IMR-90 (cell line): ENCODE results near the gene GRAMD1A. TPM values are rescaled to one million over a fixed set of nuclear protein-coding genes. Genes with fewer than 3 reads are reported as not detected.

Source experiments
- ATAC-seq: fragments of 200-7000 bp; cut with Tn5 transposase; 2 replicates; pipeline ENCODE4 v1.9.1; 2020; ENCODE audit warnings: low read depth, mild to moderate bottlenecking, moderate library complexity
- BruUV-seq: library from RNA; stranded (reverse); fragments of 400-500 nt; replicated peaks from 2 replicates; lab custom pipeline; 2021; lab: Mats Ljungman, UMichigan
- CTCF ChIA-PET: fragments of 300-600 bp; formaldehyde crosslinking; extraction: SDS; loops from one replicate; lab custom pipeline; 2021; ENCODE audit warnings: antibody characterized with exemption; lab: Yijun Ruan, JAX
- POLR2A ChIA-PET: fragments of 300-600 bp; sonication (Branson Sonifier 250); formaldehyde crosslinking; loops from one replicate; lab custom pipeline; 2022; ENCODE audit warnings: antibody characterized with exemption; ENCODE audit not compliant: unreplicated experiment; lab: Charles Lee
- DNase-seq: peaks from one replicate; pipeline ENCODE4 v3.0.0; 2013
- H2AFZ ChIP-seq: replicated peaks from 2 replicates; pipeline ENCODE3; 2013; ENCODE audit warnings: low read length, mild to moderate bottlenecking; ENCODE audit not compliant: poor library complexity
- H2AK5ac ChIP-seq: 2 replicates; pipeline ENCODE4 v1.6.1; 2013; ENCODE audit warnings: low read depth, low read length, inconsistent platforms
- H2AK9ac ChIP-seq: replicated peaks from 2 replicates; pipeline ENCODE3; 2013; ENCODE audit warnings: mild to moderate bottlenecking, low read depth, low read length, moderate library complexity; ENCODE audit not compliant: poor library complexity
- H2BK120ac ChIP-seq: 2 replicates; pipeline ENCODE4 v1.6.1; 2013; ENCODE audit warnings: low read depth, low read length, inconsistent platforms
- H2BK15ac ChIP-seq: 3 replicates; pipeline ENCODE4 v1.6.1; 2013; ENCODE audit warnings: low read depth, low read length, inconsistent platforms
- H2BK20ac ChIP-seq: 2 replicates; pipeline ENCODE4 v1.6.1; 2013; ENCODE audit warnings: low read depth, mild to moderate bottlenecking, inconsistent platforms, low read length, moderate library complexity
- H2BK5ac ChIP-seq: 2 replicates; pipeline ENCODE4 v1.6.1; 2013; ENCODE audit warnings: mild to moderate bottlenecking, low read depth, low read length, inconsistent platforms; ENCODE audit not compliant: poor library complexity, severe bottlenecking
- H3K14ac ChIP-seq: replicated peaks from 2 replicates; pipeline ENCODE4 v1.6.1; 2013; ENCODE audit warnings: low read depth, low read length, inconsistent platforms
- H3K18ac ChIP-seq: 2 replicates; pipeline ENCODE4 v1.6.1; 2013; ENCODE audit warnings: low read depth, low read length, control low read depth
- H3K23ac ChIP-seq: 2 replicates; pipeline ENCODE4 v1.6.1; 2013; ENCODE audit warnings: low read depth, low read length, inconsistent platforms
- H3K27ac ChIP-seq: 2 replicates; pipeline ENCODE4 v1.5.1; 2013; ENCODE audit warnings: mild to moderate bottlenecking, control low read depth, low read length; ENCODE audit not compliant: insufficient read depth
- H3K27me3 ChIP-seq: 2 replicates; pipeline ENCODE4 v1.6.1; 2013; ENCODE audit warnings: low read length; ENCODE audit not compliant: control insufficient read depth, insufficient read depth
- H3K36me3 ChIP-seq: 2 replicates; pipeline ENCODE4 v1.6.1; 2013; ENCODE audit warnings: low read length, mixed read lengths; ENCODE audit not compliant: control insufficient read depth, insufficient read depth
- H3K4ac ChIP-seq: 2 replicates; pipeline ENCODE4 v1.6.1; 2013; ENCODE audit warnings: low read depth, low read length, inconsistent platforms
- H3K4me1 ChIP-seq: 2 replicates; pipeline ENCODE4 v1.6.1; 2013; ENCODE audit warnings: low read length, mixed read lengths; ENCODE audit not compliant: control insufficient read depth, insufficient read depth
- H3K4me2 ChIP-seq: 2 replicates; pipeline ENCODE4 v1.6.1; 2013; ENCODE audit warnings: low read depth, mild to moderate bottlenecking, control low read depth, low read length, moderate library complexity
- H3K4me3 ChIP-seq: 2 replicates; pipeline ENCODE4 v1.5.1; 2013; ENCODE audit warnings: low read depth, mild to moderate bottlenecking, control low read depth, low read length, moderate library complexity; ENCODE audit not compliant: insufficient read depth
- H3K56ac ChIP-seq: 2 replicates; pipeline ENCODE4 v1.6.1; 2013; ENCODE audit warnings: low read length, inconsistent platforms; ENCODE audit not compliant: insufficient read depth; ENCODE audit errors: extremely low read depth
- H3K79me1 ChIP-seq, 2 experiments: 2 replicates each; pipeline ENCODE4 v1.6.1; 2013; ENCODE audit warnings: low read length in 2 of 2, inconsistent platforms in 1 of 2, low read depth in 1 of 2
- H3K9ac ChIP-seq: 2 replicates; pipeline ENCODE4 v1.6.1; 2013; ENCODE audit warnings: low read depth, low read length, control low read depth
- H3K9me1 ChIP-seq: 2 replicates; pipeline ENCODE4 v1.6.1; 2013; ENCODE audit warnings: low read length, inconsistent platforms; ENCODE audit not compliant: insufficient read depth
- H3K9me3 ChIP-seq: 2 replicates; pipeline ENCODE4 v1.6.1; 2013; ENCODE audit warnings: low read length; ENCODE audit not compliant: control insufficient read depth, insufficient read depth
- H4K20me1 ChIP-seq: 2 replicates; pipeline ENCODE4 v1.6.1; 2013; ENCODE audit warnings: low read length, inconsistent platforms; ENCODE audit not compliant: insufficient read depth
- H4K5ac ChIP-seq: 2 replicates; pipeline ENCODE4 v1.6.1; 2013; ENCODE audit warnings: mild to moderate bottlenecking, low read depth, low read length, control low read depth
- H4K8ac ChIP-seq, 2 experiments: 2 replicates each; pipeline ENCODE4 v1.6.1; 2013; ENCODE audit warnings: low read depth in 2 of 2, low read length in 2 of 2, control low read depth in 1 of 2, inconsistent platforms in 1 of 2
- H4K91ac ChIP-seq: 2 replicates; pipeline ENCODE4 v1.6.1; 2013; ENCODE audit warnings: low read depth, low read length, inconsistent platforms; ENCODE audit not compliant: insufficient read depth
- BHLHE40 ChIP-seq: fragments of 150-350 bp; IDR thresholded peaks from 2 replicates; pipeline ENCODE4 v1.6.1; 2016; ENCODE audit warnings: mild to moderate bottlenecking, low read depth, low read length
- CEBPB ChIP-seq: IDR thresholded peaks from 2 replicates; pipeline ENCODE4 v1.6.1; 2012; ENCODE audit warnings: low read depth, low read length, improper control_type of control experiment
- MAFK ChIP-seq: IDR thresholded peaks from 2 replicates; pipeline ENCODE4 v1.6.1; 2012; ENCODE audit warnings: low read depth, low read length, improper control_type of control experiment
- POLR2A ChIP-seq: IDR thresholded peaks from 2 replicates; pipeline ENCODE4 v1.6.1; 2012; ENCODE audit warnings: mild to moderate bottlenecking, low read depth, low read length
- RCOR1 ChIP-seq: IDR thresholded peaks from 2 replicates; pipeline ENCODE4 v1.6.1; 2012; ENCODE audit warnings: mild to moderate bottlenecking, low read length, improper control_type of control experiment; ENCODE audit not compliant: insufficient replicate concordance
- SMC3 ChIP-seq: fragments of 150-350 bp; IDR thresholded peaks from 2 replicates; pipeline ENCODE4 v1.6.1; 2016; ENCODE audit warnings: low read depth, mild to moderate bottlenecking, antibody characterized with exemption, low read length, moderate library complexity
- WGBS, 2 experiments: methylation state at CpG; one replicate each; pipeline versions ENCODE4 v1.1.5 to v1.1.7; 2013; ENCODE audit warnings: missing lambda C conversion rate in 2 of 2; ENCODE audit not compliant: insufficient read length in 1 of 2; ENCODE audit errors: extremely low coverage in 2 of 2; 5-methylcytosine and 5-hydroxymethylcytosine counted together
- dilution Hi-C: fragments of 300-500 bp; cut with HindIII; formaldehyde crosslinking; loops from one replicate; pipeline ENCODE4 v1.14.3; 2018; ENCODE audit warnings: low sequenced_read_pairs; ENCODE audit not compliant: unreplicated experiment
- in situ Hi-C: fragments of 300-500 bp; cut with MboI; formaldehyde crosslinking; loops from 3 replicates; pipeline ENCODE4 v1.14.3; 2019; ENCODE audit warnings: low sequenced_read_pairs, inconsistent platforms, mixed read lengths
- intact Hi-C: fragments of 100-400 bp; cut with micrococcal nuclease; formaldehyde crosslinking; loops from 2 replicates; pipeline ENCODE4 v1.10.0; 2022
- polyA plus RNA-seq, 3 experiments: library from polyadenylated mRNA; depleted of rRNA; stranded (reverse); fragments of >200 nt; gene quantifications; 2 replicates each; pipeline ENCODE4 v1.2.3, GENCODE V29; 2012; ENCODE audit warnings: low replicate concordance in 1 of 3
- total RNA-seq: library from RNA; depleted of rRNA; stranded (reverse); fragments of >200 nt; gene quantifications from 2 replicates; pipeline ENCODE4 v1.2.3, GENCODE V29; 2012

GRAMD1A gene
- total and polyA plus RNA-seq, 2 of the 4 experiments (the other 2 are of a cell fraction) = 11.1 to 63.0 TPM

GRCh38 chr19:35052599-35053190, 52.6 kb downstream of the GRAMD1A start:
- no peak overlapping the region for H4K91ac ChIP-seq
- H2BK15ac ChIP-seq = no peak overlapping the region
- no peak overlapping the region for H2AK9ac ChIP-seq
- H4K5ac ChIP-seq = no peak overlapping the region
- ChIA-PET CTCF (interaction anchor here (1.1 kb wide), 1 partner anchor 22 kb away, joined by 3 read pairs; no protein-coding TSS in a partner anchor), POLR2A (no interaction called here)
- no peaks in the 10 kb centered on the region for H3K36me3 ChIP-seq
- H2AK5ac ChIP-seq = no peak overlapping the region
- no peak overlapping the region for H3K56ac ChIP-seq
- intact Hi-C loops (no loop called here), in situ Hi-C loops (no loop called here), dilution Hi-C loops (no loop called here)
- H3K18ac ChIP-seq = no peak overlapping the region
- no peak overlapping the region for H2AFZ ChIP-seq
- H3K9me3 ChIP-seq = no peaks in the 10 kb centered on the region
- no peak overlapping the region for H3K4me3 ChIP-seq
- no peak overlapping the region for H3K4me2 ChIP-seq
- no peak overlapping the region for H3K23ac ChIP-seq
- no peak overlapping the region for H4K8ac ChIP-seq
- H3K27me3 ChIP-seq = peaks cover 30% of the 10 kb centered on the region
- TF ChIP-seq RCOR1 = no peak
- no peak for TF ChIP-seq POLR2A
- TF ChIP-seq CEBPB = no peak
- TF ChIP-seq MAFK = no peak
- TF ChIP-seq BHLHE40 = no peak
- TF ChIP-seq SMC3 = no peak
- no peaks in the 10 kb centered on the region for H3K79me1 ChIP-seq
- no peak overlapping the region for H3K4ac ChIP-seq
- WGBS, 2 experiments = 42% methylated on average over 2 of the region's 8 CpGs; no CpG with 5 or more reads in 1 of the 2 experiments
- H2BK5ac ChIP-seq = no peak overlapping the region
- DNase-seq (no peak), ATAC-seq (no peak)
- no peak overlapping the region for H3K9ac ChIP-seq
- no peaks in the 10 kb centered on the region for H3K9me1 ChIP-seq
- BruUV-seq = no TSS peak
- H4K20me1 ChIP-seq = no peaks in the 10 kb centered on the region
- no peaks in the 10 kb centered on the region for H3K4me1 ChIP-seq
- H2BK120ac ChIP-seq = no peak overlapping the region
- no peak overlapping the region for H3K14ac ChIP-seq
- no peak overlapping the region for H3K27ac ChIP-seq
- H2BK20ac ChIP-seq = no peak overlapping the region
